Astrocyte (in vitro differentiated cells and primary cell): Measurements from ENCODE around the gene AKT3. TPM values are rescaled to one million over a fixed set of nuclear protein-coding genes. Genes with fewer than 3 reads are reported as not detected.

ENCODE experiments used
- DNase-seq: peaks from one replicate; pipeline ENCODE4 v3.0.0-alpha.2; 2010; ENCODE audit warnings: low read depth
- FAIRE-seq: peaks from 2 replicates; lab custom pipeline; 2011; peaks lifted over from hg19 to GRCh38; lab: Jason Lieb, UNC
- H2AFZ ChIP-seq: 2 replicates; pipeline ENCODE4 v1.6.0; 2012; ENCODE audit warnings: low read depth, low read length, inconsistent platforms
- H3K27ac ChIP-seq: 2 replicates; pipeline ENCODE4 v1.5.1; 2011; ENCODE audit warnings: low read depth, low read length, inconsistent platforms
- H3K27me3 ChIP-seq: 2 replicates; pipeline ENCODE4 v1.6.0; 2011; ENCODE audit warnings: low read length, inconsistent platforms; ENCODE audit not compliant: insufficient read depth
- H3K36me3 ChIP-seq: 2 replicates; pipeline ENCODE4 v1.5.1; 2011; ENCODE audit warnings: low read length, inconsistent platforms; ENCODE audit not compliant: insufficient read depth
- H3K4me1 ChIP-seq: 2 replicates; pipeline ENCODE4 v1.5.1; 2011; ENCODE audit warnings: low read length, inconsistent platforms; ENCODE audit not compliant: insufficient read depth
- H3K4me2 ChIP-seq: 2 replicates; pipeline ENCODE4 v1.6.0; 2012; ENCODE audit warnings: low read length, inconsistent platforms
- H3K4me3 ChIP-seq: 2 replicates; pipeline ENCODE4 v1.5.1; 2011; ENCODE audit warnings: low read depth, mild to moderate bottlenecking, low read length, inconsistent platforms; ENCODE audit not compliant: insufficient read depth
- H3K79me2 ChIP-seq: 2 replicates; pipeline ENCODE4 v1.6.0; 2012; ENCODE audit warnings: mild to moderate bottlenecking, low read length, inconsistent platforms; ENCODE audit not compliant: insufficient read depth
- H3K9ac ChIP-seq: 2 replicates; pipeline ENCODE4 v1.6.0; 2012; ENCODE audit warnings: mild to moderate bottlenecking, low read length, inconsistent platforms
- H3K9me3 ChIP-seq: 2 replicates; pipeline ENCODE4 v1.5.1; 2012; ENCODE audit warnings: low read depth, mild to moderate bottlenecking, low read length, inconsistent platforms; ENCODE audit not compliant: insufficient read depth
- H4K20me1 ChIP-seq: 2 replicates; pipeline ENCODE4 v1.6.0; 2012; ENCODE audit warnings: low read length, inconsistent platforms; ENCODE audit not compliant: insufficient read depth
- H3K27ac Mint-ChIP-seq: one replicate; pipeline ENCODE4 v1.8.0; 2021; ENCODE audit warnings: mild to moderate bottlenecking, mixed read lengths; ENCODE audit not compliant: unreplicated experiment
- H3K27me3 Mint-ChIP-seq: one replicate; pipeline ENCODE4 v1.8.0; 2021; ENCODE audit warnings: low read depth, mixed read lengths; ENCODE audit not compliant: unreplicated experiment
- H3K36me3 Mint-ChIP-seq: one replicate; pipeline ENCODE4 v1.8.0; 2021; ENCODE audit warnings: low read depth, mixed read lengths; ENCODE audit not compliant: unreplicated experiment
- H3K4me1 Mint-ChIP-seq: one replicate; pipeline ENCODE4 v1.8.0; 2021; ENCODE audit warnings: low read depth, mixed read lengths; ENCODE audit not compliant: unreplicated experiment
- H3K4me3 Mint-ChIP-seq: one replicate; pipeline ENCODE4 v1.8.0; 2021; ENCODE audit warnings: mild to moderate bottlenecking, moderate library complexity, mixed read lengths; ENCODE audit not compliant: unreplicated experiment
- H3K9me3 Mint-ChIP-seq: one replicate; pipeline ENCODE4 v1.8.0; 2021; ENCODE audit warnings: mild to moderate bottlenecking, mixed read lengths; ENCODE audit not compliant: unreplicated experiment
- CTCF ChIP-seq: IDR thresholded peaks from 2 replicates; pipeline ENCODE4 v1.5.1; 2011; ENCODE audit warnings: low read depth, mild to moderate bottlenecking, inconsistent platforms, low read length, moderate library complexity; ENCODE audit not compliant: insufficient read depth
- EZH2 ChIP-seq: IDR thresholded peaks from 2 replicates; pipeline ENCODE4 v1.6.1; 2012; ENCODE audit warnings: mild to moderate bottlenecking, low read length, inconsistent platforms; ENCODE audit not compliant: insufficient read depth
- total RNA-seq: library from RNA; stranded (reverse); gene quantifications from 2 replicates; pipeline ENCODE4 v1.2.1, GENCODE V29; 2021

Gene AKT3
- total RNA-seq, 1 donor from 2014 or later = 64.5 TPM

DNA sequence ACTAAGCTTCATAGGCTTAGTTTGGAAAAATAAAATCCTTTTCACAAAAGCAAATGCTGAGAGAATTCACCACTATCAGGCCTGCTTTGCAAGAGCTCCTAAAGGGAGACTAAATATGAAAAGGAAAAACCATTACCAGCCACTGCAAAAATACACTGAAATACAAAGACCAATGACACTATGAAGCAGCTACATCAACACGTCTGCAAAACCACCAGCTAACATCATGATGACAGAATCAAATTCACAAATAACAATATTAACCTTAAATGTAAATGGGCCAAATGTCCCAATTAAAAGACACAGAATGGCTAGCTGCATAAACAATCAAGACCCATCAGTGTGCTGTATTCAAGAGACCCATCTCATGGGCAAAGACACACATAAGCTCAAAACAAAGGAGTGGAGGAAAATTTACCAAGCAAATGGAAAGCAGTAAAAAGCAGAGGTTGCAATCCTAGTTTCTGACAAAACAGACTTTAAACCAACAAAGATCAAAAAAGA is 28.8 kb downstream of the AKT3 start:
- Histone ChIP-seq H4K20me1 (peaks cover 22% of the 10 kb centered on the region), H3K4me1 (no peaks in the 10 kb centered on the region), H3K4me3 (no peak overlapping the region), H3K79me2 (peaks cover 64% of the 10 kb centered on the region), H3K9me3 (no peaks in the 10 kb centered on the region), H3K9ac (no peak overlapping the region), H3K27me3 (no peaks in the 10 kb centered on the region), H3K36me3 (no peaks in the 10 kb centered on the region), H3K27ac (no peak overlapping the region), H2AFZ (no peak overlapping the region), H3K4me2 (no peak overlapping the region)
- FAIRE-seq (no peak), DNase-seq (no peak)
- no peaks in the 10 kb centered on the region for H3K4me1 Mint-ChIP-seq
- TF ChIP-seq CTCF (no peak), EZH2 (no peak)
- H3K36me3 Mint-ChIP-seq = peaks cover 29% of the 10 kb centered on the region
- peaks cover 23% of the 10 kb centered on the region for H3K9me3 Mint-ChIP-seq
- H3K4me3 Mint-ChIP-seq = no peak overlapping the region
- H3K27ac Mint-ChIP-seq = no peak overlapping the region
- no peaks in the 10 kb centered on the region for H3K27me3 Mint-ChIP-seq

DNA sequence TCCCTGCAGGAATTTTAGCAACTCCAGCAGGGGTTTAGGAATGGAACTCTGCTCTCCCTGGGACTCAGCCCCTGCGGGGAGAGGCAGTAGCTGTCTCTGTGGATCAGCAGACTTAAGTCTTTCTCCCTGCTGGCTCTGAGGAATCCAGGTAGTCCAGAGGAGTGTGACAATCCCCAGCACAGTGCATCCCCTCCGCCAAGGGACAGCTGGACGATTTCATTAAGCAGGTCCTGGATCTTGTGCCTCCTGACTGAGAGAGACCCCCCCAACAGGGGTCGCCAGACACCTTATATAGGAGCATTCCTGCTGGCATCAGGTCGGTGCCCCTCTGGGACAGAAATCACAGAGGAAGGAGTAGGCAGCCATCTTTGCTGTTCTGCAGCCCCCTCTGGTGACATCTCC is 30.6 kb downstream of the AKT3 start:
- peaks cover 19% of the 10 kb centered on the region for H4K20me1 ChIP-seq
- H3K4me2 ChIP-seq = no peak overlapping the region
- no peak for TF ChIP-seq EZH2
- no peak overlapping the region for H3K27ac ChIP-seq
- no peak overlapping the region for H2AFZ ChIP-seq
- Mint-ChIP-seq H3K27me3 (no peaks in the 10 kb centered on the region), H3K4me3 (no peak overlapping the region), H3K9me3 (peaks cover 22% of the 10 kb centered on the region), H3K27ac (no peak overlapping the region), H3K4me1 (no peaks in the 10 kb centered on the region), H3K36me3 (peaks cover 30% of the 10 kb centered on the region)
- peaks cover 61% of the 10 kb centered on the region for H3K79me2 ChIP-seq
- H3K4me1 ChIP-seq = no peaks in the 10 kb centered on the region
- DNase-seq = no peak
- no peak for FAIRE-seq
- no peak overlapping the region for H3K4me3 ChIP-seq
- peaks cover 2% of the 10 kb centered on the region for H3K9me3 ChIP-seq
- no peaks in the 10 kb centered on the region for H3K27me3 ChIP-seq
- H3K9ac ChIP-seq = no peak overlapping the region
- no peaks in the 10 kb centered on the region for H3K36me3 ChIP-seq

- Histone ChIP-seq H3K9ac (no peak overlapping the region), H3K4me1 (no peaks in the 10 kb centered on the region), H3K36me3 (no peaks in the 10 kb centered on the region), H3K9me3 (peaks cover 2% of the 10 kb centered on the region), H3K4me3 (no peak overlapping the region), H3K4me2 (no peak overlapping the region), H3K79me2 (peaks cover 60% of the 10 kb centered on the region), H3K27ac (no peak overlapping the region), H3K27me3 (no peaks in the 10 kb centered on the region), H4K20me1 (peaks cover 19% of the 10 kb centered on the region), H2AFZ (no peak overlapping the region)
- Mint-ChIP-seq H3K9me3 (peaks cover 18% of the 10 kb centered on the region), H3K27me3 (no peaks in the 10 kb centered on the region), H3K4me3 (no peak overlapping the region), H3K36me3 (peaks cover 26% of the 10 kb centered on the region), H3K27ac (no peak overlapping the region), H3K4me1 (no peaks in the 10 kb centered on the region)
- DNase-seq (no peak), FAIRE-seq (no peak)
- TF ChIP-seq CTCF (no peak), EZH2 (no peak)
Measured at GRCh38 chr1:243818978-243819377, 31.1 kb downstream of the AKT3 start.
